MM.1S (cell line): Measurements from ENCODE around the gene ATP11B.

Experiments
- EZH2 ChIP-seq: fragments of 300-600 bp; sonication (generic); optimal IDR thresholded peaks from 2 replicates; pipeline ENCODE3; 2017; ENCODE audit warnings: low read depth, mild to moderate bottlenecking, antibody characterized with exemption, low read length, mixed read lengths
- EZH2phosphoT487 ChIP-seq: fragments of 300-600 bp; sonication (generic); IDR thresholded peaks from 2 replicates; pipeline ENCODE4 v1.6.1; 2018; ENCODE audit warnings: antibody characterized with exemption, low read length
- TF ChIP-seq, protein P1 (sequence below): fragments of 300-600 bp; sonication (generic); IDR thresholded peaks from 2 replicates; pipeline ENCODE4 v1.5.1; 2016; ENCODE audit warnings: antibody characterized with exemption, low read length, mixed read lengths

DNA sequence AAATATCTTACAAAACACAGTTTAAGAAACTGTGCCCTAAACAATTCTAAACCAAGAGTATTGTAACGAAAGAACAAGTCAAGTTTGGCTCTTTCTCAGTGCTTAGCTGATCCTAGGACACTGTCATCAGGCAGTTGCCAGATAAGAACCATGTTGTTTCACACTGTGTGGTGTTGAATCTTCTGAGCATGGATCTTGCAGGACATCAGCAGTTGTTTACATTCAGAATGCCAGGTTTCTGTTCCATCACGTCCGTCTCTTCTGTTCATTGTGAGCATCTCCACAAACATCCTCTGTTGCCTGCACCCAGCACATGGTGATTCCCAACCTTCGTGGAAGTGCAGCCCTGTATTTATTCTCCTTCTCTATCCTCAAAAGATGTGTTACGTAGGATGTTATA, 119.2 kb downstream of the ATP11B start:
- TF ChIP-seq, protein P1, sequence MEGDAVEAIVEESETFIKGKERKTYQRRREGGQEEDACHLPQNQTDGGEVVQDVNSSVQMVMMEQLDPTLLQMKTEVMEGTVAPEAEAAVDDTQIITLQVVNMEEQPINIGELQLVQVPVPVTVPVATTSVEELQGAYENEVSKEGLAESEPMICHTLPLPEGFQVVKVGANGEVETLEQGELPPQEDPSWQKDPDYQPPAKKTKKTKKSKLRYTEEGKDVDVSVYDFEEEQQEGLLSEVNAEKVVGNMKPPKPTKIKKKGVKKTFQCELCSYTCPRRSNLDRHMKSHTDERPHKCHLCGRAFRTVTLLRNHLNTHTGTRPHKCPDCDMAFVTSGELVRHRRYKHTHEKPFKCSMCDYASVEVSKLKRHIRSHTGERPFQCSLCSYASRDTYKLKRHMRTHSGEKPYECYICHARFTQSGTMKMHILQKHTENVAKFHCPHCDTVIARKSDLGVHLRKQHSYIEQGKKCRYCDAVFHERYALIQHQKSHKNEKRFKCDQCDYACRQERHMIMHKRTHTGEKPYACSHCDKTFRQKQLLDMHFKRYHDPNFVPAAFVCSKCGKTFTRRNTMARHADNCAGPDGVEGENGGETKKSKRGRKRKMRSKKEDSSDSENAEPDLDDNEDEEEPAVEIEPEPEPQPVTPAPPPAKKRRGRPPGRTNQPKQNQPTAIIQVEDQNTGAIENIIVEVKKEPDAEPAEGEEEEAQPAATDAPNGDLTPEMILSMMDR = no peak
- no peak for TF ChIP-seq EZH2phosphoT487
- TF ChIP-seq EZH2 = no peak
